DOHH2 (cell line): ENCODE results near the gene ERN1.

Experiments used
- H3F3A ChIP-seq: fragments of 200-600 bp; sonication (generic), shearing (Covaris generic); 2 replicates; pipeline ENCODE4 v1.6.0; 2016; ENCODE audit warnings: antibody characterized with exemption, mild to moderate bottlenecking; ENCODE audit not compliant: control insufficient read depth, insufficient read depth
- H3K27ac ChIP-seq: fragments of 200-600 bp; sonication (generic); 2 replicates; pipeline ENCODE4 v1.5.1; 2014; ENCODE audit warnings: low read depth, mild to moderate bottlenecking, low read length, moderate library complexity
- H3K27me3 ChIP-seq: fragments of 200-600 bp; sonication (generic); 2 replicates; pipeline ENCODE4 v1.6.1; 2014; ENCODE audit warnings: mild to moderate bottlenecking, low read length, mixed read lengths; ENCODE audit not compliant: control insufficient read depth
- H3K36me3 ChIP-seq: fragments of 200-600 bp; sonication (generic); 2 replicates; pipeline ENCODE4 v1.6.1; 2014; ENCODE audit warnings: mild to moderate bottlenecking, low read length, moderate library complexity, mixed read lengths; ENCODE audit not compliant: control insufficient read depth
- H3K4me1 ChIP-seq: fragments of 200-600 bp; sonication (generic); 2 replicates; pipeline ENCODE4 v1.6.1; 2014; ENCODE audit warnings: mild to moderate bottlenecking, low read length, mixed read lengths; ENCODE audit not compliant: control insufficient read depth
- H3K4me2 ChIP-seq: fragments of 200-600 bp; sonication (generic); 2 replicates; pipeline ENCODE4 v1.6.0; 2014; ENCODE audit warnings: mild to moderate bottlenecking, low read length, moderate library complexity
- H3K4me3 ChIP-seq: fragments of 200-600 bp; sonication (generic); 2 replicates; pipeline ENCODE4 v1.5.1; 2014; ENCODE audit warnings: mild to moderate bottlenecking, low read length, mixed read lengths
- H3K79me2 ChIP-seq: fragments of 200-600 bp; sonication (generic); 2 replicates; pipeline ENCODE4 v1.6.1; 2014; ENCODE audit warnings: mild to moderate bottlenecking, low read length, mixed read lengths; ENCODE audit not compliant: control insufficient read depth
- H3K9me2 ChIP-seq: fragments of 200-600 bp; sonication (generic); replicated peaks from 2 replicates; pipeline ENCODE4 v1.6.1; 2014; ENCODE audit warnings: mild to moderate bottlenecking, low read length, mixed read lengths; ENCODE audit not compliant: control insufficient read depth
- H3K9me3 ChIP-seq: fragments of 200-600 bp; sonication (generic); 2 replicates; pipeline ENCODE4 v1.6.1; 2014; ENCODE audit warnings: antibody characterized with exemption, low read length, mixed read lengths; ENCODE audit not compliant: control insufficient read depth, insufficient read depth
- H4K20me1 ChIP-seq: fragments of 200-600 bp; sonication (generic); 2 replicates; pipeline ENCODE4 v1.6.0; 2014; ENCODE audit warnings: low read depth, mild to moderate bottlenecking, antibody characterized with exemption, low read length, moderate library complexity; ENCODE audit not compliant: control insufficient read depth, insufficient read depth
- CTCF ChIP-seq: fragments of 200-600 bp; sonication (generic); IDR thresholded peaks from one replicate; pipeline ENCODE4 v1.5.1; 2014; ENCODE audit warnings: antibody characterized with exemption, mild to moderate bottlenecking, low read depth, low read length; ENCODE audit not compliant: poor library complexity, severe bottlenecking
- EZH2phosphoT487 ChIP-seq: fragments of 200-600 bp; sonication (generic); IDR thresholded peaks from 2 replicates; pipeline ENCODE4 v1.6.1; 2017; ENCODE audit warnings: borderline replicate concordance, mild to moderate bottlenecking, antibody characterized with exemption, low read length, moderate library complexity, mixed read lengths

The ERN1 gene

GRCh38 chr17:64042700-64043485, 87.1 kb downstream of the ERN1 start:
- H3K27me3 ChIP-seq: no peaks in the 10 kb centered on the region
- no peak overlapping the region for H3K27ac ChIP-seq
- TF ChIP-seq CTCF (no peak), EZH2phosphoT487 (no peak)
- no peak overlapping the region for H3K4me3 ChIP-seq
- no peaks in the 10 kb centered on the region for H3K9me2 ChIP-seq
- no peaks in the 10 kb centered on the region for H3K36me3 ChIP-seq
- H4K20me1 ChIP-seq: no peaks in the 10 kb centered on the region
- H3K79me2 ChIP-seq: no peaks in the 10 kb centered on the region
- no peaks in the 10 kb centered on the region for H3K9me3 ChIP-seq
- no peak overlapping the region for H3K4me2 ChIP-seq
- no peaks in the 10 kb centered on the region for H3K4me1 ChIP-seq
- H3F3A ChIP-seq: no peaks in the 10 kb centered on the region

- Histone ChIP-seq H3K79me2 (no peaks in the 10 kb centered on the region), H3K4me2 (no peak overlapping the region), H3K4me1 (no peaks in the 10 kb centered on the region), H3K27ac (no peak overlapping the region), H4K20me1 (no peaks in the 10 kb centered on the region), H3K27me3 (0 out of 2 replicates have a peak, but pooled peaks cover under 1% of the 10 kb centered on the region), H3K4me3 (no peak overlapping the region), H3K9me2 (no peaks in the 10 kb centered on the region), H3F3A (no peaks in the 10 kb centered on the region), H3K36me3 (no peaks in the 10 kb centered on the region), H3K9me3 (no peaks in the 10 kb centered on the region)
- no peak for TF ChIP-seq CTCF
- no peak for TF ChIP-seq EZH2phosphoT487
These were observed 88.0 kb downstream of the ERN1 start for GRCh38 chr17:64041912-64042311.

GRCh38 chr17:64040206-64040605, 89.7 kb downstream of the ERN1 start:
- Histone ChIP-seq H3K79me2 (no peaks in the 10 kb centered on the region), H3K9me2 (no peaks in the 10 kb centered on the region), H3K27ac (no peak overlapping the region), H3K9me3 (no peaks in the 10 kb centered on the region), H3K4me3 (no peak overlapping the region), H3K36me3 (no peaks in the 10 kb centered on the region), H3K4me2 (no peak overlapping the region), H3K27me3 (0 out of 2 replicates have a peak, but pooled peaks cover 3% of the 10 kb centered on the region), H4K20me1 (no peaks in the 10 kb centered on the region), H3F3A (no peaks in the 10 kb centered on the region), H3K4me1 (no peaks in the 10 kb centered on the region)
- TF ChIP-seq EZH2phosphoT487 (no peak), CTCF (no peak)
